ENCODE results near the gene PATJ. TPM values are rescaled to one million over a fixed set of nuclear protein-coding genes. Genes with fewer than 3 reads are reported as not detected.
A peak's percentile ranks its signal among the peaks of the same experiment; 100 is the strongest.

The PATJ gene, protein sequence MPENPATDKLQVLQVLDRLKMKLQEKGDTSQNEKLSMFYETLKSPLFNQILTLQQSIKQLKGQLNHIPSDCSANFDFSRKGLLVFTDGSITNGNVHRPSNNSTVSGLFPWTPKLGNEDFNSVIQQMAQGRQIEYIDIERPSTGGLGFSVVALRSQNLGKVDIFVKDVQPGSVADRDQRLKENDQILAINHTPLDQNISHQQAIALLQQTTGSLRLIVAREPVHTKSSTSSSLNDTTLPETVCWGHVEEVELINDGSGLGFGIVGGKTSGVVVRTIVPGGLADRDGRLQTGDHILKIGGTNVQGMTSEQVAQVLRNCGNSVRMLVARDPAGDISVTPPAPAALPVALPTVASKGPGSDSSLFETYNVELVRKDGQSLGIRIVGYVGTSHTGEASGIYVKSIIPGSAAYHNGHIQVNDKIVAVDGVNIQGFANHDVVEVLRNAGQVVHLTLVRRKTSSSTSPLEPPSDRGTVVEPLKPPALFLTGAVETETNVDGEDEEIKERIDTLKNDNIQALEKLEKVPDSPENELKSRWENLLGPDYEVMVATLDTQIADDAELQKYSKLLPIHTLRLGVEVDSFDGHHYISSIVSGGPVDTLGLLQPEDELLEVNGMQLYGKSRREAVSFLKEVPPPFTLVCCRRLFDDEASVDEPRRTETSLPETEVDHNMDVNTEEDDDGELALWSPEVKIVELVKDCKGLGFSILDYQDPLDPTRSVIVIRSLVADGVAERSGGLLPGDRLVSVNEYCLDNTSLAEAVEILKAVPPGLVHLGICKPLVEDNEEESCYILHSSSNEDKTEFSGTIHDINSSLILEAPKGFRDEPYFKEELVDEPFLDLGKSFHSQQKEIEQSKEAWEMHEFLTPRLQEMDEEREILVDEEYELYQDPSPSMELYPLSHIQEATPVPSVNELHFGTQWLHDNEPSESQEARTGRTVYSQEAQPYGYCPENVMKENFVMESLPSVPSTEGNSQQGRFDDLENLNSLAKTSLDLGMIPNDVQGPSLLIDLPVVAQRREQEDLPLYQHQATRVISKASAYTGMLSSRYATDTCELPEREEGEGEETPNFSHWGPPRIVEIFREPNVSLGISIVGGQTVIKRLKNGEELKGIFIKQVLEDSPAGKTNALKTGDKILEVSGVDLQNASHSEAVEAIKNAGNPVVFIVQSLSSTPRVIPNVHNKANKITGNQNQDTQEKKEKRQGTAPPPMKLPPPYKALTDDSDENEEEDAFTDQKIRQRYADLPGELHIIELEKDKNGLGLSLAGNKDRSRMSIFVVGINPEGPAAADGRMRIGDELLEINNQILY (N-terminal part only)
- polyA plus RNA-seq (2011; rRNA removed) (2.5 and 3.6 TPM in 2 replicates), polyA minus RNA-seq (2011; rRNA and poly(A)+ RNA removed) (4.3 and 6.7 TPM in 2 replicates)

- Histone ChIP-seq H3K4me3 (ENCODE audit: low read depth, low read length) (peak within 1 kb of the TSS; percentile 67), H3K27ac (ENCODE audit: low read depth, low read length) (no peak within 1 kb of the TSS), H3K9me3 (ENCODE audit: control insufficient read depth, insufficient read depth, low read length) (no peaks in the 10 kb centered on the region; the same call in 1 of the 2 replicates), H3K27me3 (ENCODE audit: control insufficient read depth, insufficient read depth, low read length) (no peaks in the 10 kb centered on the region)
- no peak for DNase-seq (ENCODE audit: low read depth, low spot score)
- CTCF ChIA-PET, result no interaction called here
- no peak for TF ChIP-seq CTCF (IDR thresholded peaks at IDR 0.05; ENCODE audit: low read depth, low read length)
- POLR2A ChIA-PET, result no interaction called here
Observed at GRCh38 chr1:61741711-61742619, at the start of gene PATJ. Gene PATJ, plus strand, starts transcription at chr1:61742480. Its CDS starts 20,413 bp downstream, at chr1:61762893.

DNA sequence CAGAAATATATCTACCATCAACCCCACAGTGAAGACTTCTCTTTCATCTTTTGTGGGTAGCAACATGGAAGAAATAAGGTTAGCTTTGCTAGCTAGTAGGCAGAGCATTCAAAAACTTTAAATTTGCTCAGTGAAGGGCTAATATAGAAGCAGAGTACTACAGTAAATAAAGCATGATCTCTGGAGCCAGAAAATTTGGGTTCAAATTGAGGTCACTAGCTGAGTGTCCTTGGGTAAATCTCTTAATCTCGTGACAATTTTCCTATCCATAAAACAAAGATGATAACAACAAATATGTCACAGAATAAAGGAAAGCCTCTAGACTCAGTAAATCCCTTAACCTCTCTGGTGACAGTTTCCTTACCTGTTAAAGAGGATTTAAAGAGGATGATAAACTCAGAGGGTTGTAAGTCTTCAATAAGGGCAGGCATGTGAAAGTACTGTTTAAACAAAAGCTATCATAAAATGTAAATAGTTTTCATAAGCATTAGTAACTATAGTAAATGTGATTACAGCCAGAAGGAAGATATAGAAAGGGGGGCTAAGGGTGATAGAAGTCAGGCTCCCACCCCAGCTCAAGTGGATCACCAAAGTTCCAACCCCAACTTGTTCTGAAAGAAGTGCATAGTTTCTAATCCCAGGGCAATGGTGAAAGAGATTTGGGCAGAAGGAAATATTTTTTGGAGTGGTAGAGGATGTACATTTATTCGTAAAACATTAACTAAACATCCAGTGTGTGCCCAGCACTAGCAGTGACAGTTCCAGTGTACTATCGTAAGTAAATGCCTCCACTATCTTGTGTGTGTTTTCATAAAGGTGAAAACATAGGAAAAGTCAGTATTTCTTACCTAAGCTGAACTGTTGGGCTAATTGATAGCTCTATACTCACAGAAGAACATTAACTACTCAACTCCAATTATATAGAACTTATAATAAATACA lies 42.1 kb upstream of the PATJ start:
- ChIA-PET CTCF (interaction anchor here (0.6 to 0.9 kb wide), 3 partner anchors 13 to 247 kb away, joined by 3 to 5 read pairs (median 4); no protein-coding TSS in a partner anchor), POLR2A (no interaction called here)
- DNase-seq (ENCODE audit: low read depth, low spot score), result no peak
- no peak overlapping the region for H3K4me3 ChIP-seq (ENCODE audit: low read depth, low read length)
- no peaks in the 10 kb centered on the region for H3K27me3 ChIP-seq (ENCODE audit: control insufficient read depth, insufficient read depth, low read length)
- H3K9me3 ChIP-seq (ENCODE audit: control insufficient read depth, insufficient read depth, low read length), result no peaks in the 10 kb centered on the region
- no peak for TF ChIP-seq CTCF (IDR thresholded peaks at IDR 0.05; ENCODE audit: low read depth, low read length)
- H3K27ac ChIP-seq (ENCODE audit: low read depth, low read length), result no peak overlapping the region

GRCh38 chr1:61708953-61709907 lies 33.0 kb upstream of the PATJ start:
- H3K27me3 ChIP-seq (ENCODE audit: control insufficient read depth, insufficient read depth, low read length), result no peaks in the 10 kb centered on the region
- H3K4me3 ChIP-seq (ENCODE audit: low read depth, low read length), result no peak overlapping the region
- no peak for DNase-seq (ENCODE audit: low read depth, low spot score)
- no peak overlapping the region for H3K27ac ChIP-seq (ENCODE audit: low read depth, low read length)
- TF ChIP-seq CTCF (IDR thresholded peaks at IDR 0.05; ENCODE audit: low read depth, low read length), result no peak
- CTCF ChIA-PET, result no interaction called here
- H3K9me3 ChIP-seq (ENCODE audit: control insufficient read depth, insufficient read depth, low read length), result no peaks in the 10 kb centered on the region
- POLR2A ChIA-PET, result no interaction called here
